A549 (cell line): ENCODE results near the gene GINM1.

Experiments used
- CTCF ChIP-seq: fragments of >200 bp; sonication (Bioruptor Twin); formaldehyde crosslinking; IDR thresholded peaks from 3 replicates; pipeline ENCODE4 v1.5.1; 2016
- HDAC2 ChIP-seq: fragments of 200-600 bp; sonication (generic); IDR thresholded peaks from 2 replicates; pipeline ENCODE4 v1.6.1; 2016
- MAX ChIP-seq: IDR thresholded peaks from 2 replicates; pipeline ENCODE4 v1.6.1; 2012
- POLR2A ChIP-seq: IDR thresholded peaks from 2 replicates; pipeline ENCODE4 v1.6.1; 2012; ENCODE audit warnings: mild to moderate bottlenecking, low read length
- POLR2AphosphoS2 ChIP-seq: conservative IDR thresholded peaks from 2 replicates; pipeline ENCODE4 v1.6.1; 2012; ENCODE audit warnings: low read length, improper control_type of control experiment, inconsistent platforms
- RAD21 ChIP-seq, 2 experiments: fragments of >200 bp in 1 of 2; sonication (Bioruptor Twin) in 1 of 2; formaldehyde crosslinking in 1 of 2; IDR thresholded peaks in 1 of 2; conservative IDR thresholded peaks in 1 of 2; 2 replicates in 1 of 2; 3 replicates in 1 of 2; pipeline ENCODE4 v1.6.1; 2012 to 2018; ENCODE audit warnings: inconsistent platforms in 1 of 2
- SMC3 ChIP-seq: fragments of >200 bp; sonication (Bioruptor Twin); formaldehyde crosslinking; IDR thresholded peaks from 3 replicates; pipeline ENCODE4 v1.6.1; 2018; ENCODE audit warnings: inconsistent platforms

GRCh38 chr6:149614337-149614736, 48.2 kb downstream of the GINM1 start:
- TF ChIP-seq POLR2AphosphoS2 (no peak), MAX (no peak), CTCF (no peak), SMC3 (no peak), POLR2A (no peak), HDAC2 (no peak), RAD21 (conservative IDR thresholded peaks at IDR 0.05 in 1 of 2, IDR thresholded peaks at IDR 0.05 in 1 of 2) (no peak)
